OCI-LY7 (cell line): Measurements from ENCODE around the gene ARHGAP40. TPM values are rescaled to one million over a fixed set of nuclear protein-coding genes. Genes with fewer than 3 reads are reported as not detected.

ENCODE experiments used
- BruUV-seq: library from RNA; stranded (reverse); fragments of 400-500 nt; replicated peaks from 2 replicates; lab custom pipeline; 2021; lab: Mats Ljungman, UMichigan
- CTCF ChIA-PET: fragments of 300-600 bp; sonication (Branson Sonifier 250); formaldehyde crosslinking; loops from one replicate; lab custom pipeline; 2022; ENCODE audit warnings: antibody characterized with exemption; ENCODE audit not compliant: unreplicated experiment; lab: Charles Lee
- POLR2A ChIA-PET: fragments of 300-600 bp; sonication (Branson Sonifier 250); formaldehyde crosslinking; loops from one replicate; lab custom pipeline; 2022; ENCODE audit warnings: antibody characterized with exemption; lab: Charles Lee
- DNase-seq: peaks from one replicate; pipeline ENCODE4 v3.0.0-alpha.2; 2015; ENCODE audit warnings: low spot score
- H2AFZ ChIP-seq: fragments of 200-600 bp; sonication (generic), shearing (Covaris generic); 2 replicates; pipeline ENCODE4 v1.6.1; 2014; ENCODE audit warnings: mild to moderate bottlenecking, antibody characterized with exemption, low read length, moderate library complexity
- H3K27ac ChIP-seq: fragments of 200-600 bp; sonication (generic); 2 replicates; pipeline ENCODE4 v1.5.1; 2014; ENCODE audit warnings: mixed run types, low read depth, mild to moderate bottlenecking, moderate library complexity, low read length, inconsistent platforms; ENCODE audit not compliant: poor library complexity, severe bottlenecking
- H3K36me3 ChIP-seq: fragments of 200-600 bp; sonication (generic); 2 replicates; pipeline ENCODE4 v1.6.1; 2014; ENCODE audit warnings: mild to moderate bottlenecking, antibody characterized with exemption, low read length, moderate library complexity, mixed read lengths; ENCODE audit not compliant: insufficient read depth
- H3K4me1 ChIP-seq: fragments of 200-600 bp; sonication (generic); 2 replicates; pipeline ENCODE4 v1.5.1; 2014; ENCODE audit warnings: mild to moderate bottlenecking, low read length; ENCODE audit not compliant: insufficient read depth, poor library complexity, severe bottlenecking
- H3K4me2 ChIP-seq: fragments of 200-600 bp; sonication (generic); 2 replicates; pipeline ENCODE4 v1.6.1; 2014; ENCODE audit warnings: mild to moderate bottlenecking, low read length
- H3K4me3 ChIP-seq: fragments of 200-600 bp; sonication (generic); 2 replicates; pipeline ENCODE4 v1.5.1; 2014; ENCODE audit warnings: mild to moderate bottlenecking, low read depth, low read length; ENCODE audit not compliant: poor library complexity, severe bottlenecking
- H3K79me2 ChIP-seq: fragments of 200-600 bp; sonication (generic); 2 replicates; pipeline ENCODE4 v1.6.1; 2016; ENCODE audit warnings: low read depth, mild to moderate bottlenecking, low read length, moderate library complexity, mixed read lengths; ENCODE audit not compliant: insufficient read depth
- H3K9me2 ChIP-seq: fragments of 200-600 bp; sonication (generic); 2 replicates; pipeline ENCODE4 v1.6.1; 2016; ENCODE audit warnings: mild to moderate bottlenecking, low read length, mixed read lengths; ENCODE audit not compliant: insufficient read depth
- H3K9me3 ChIP-seq: fragments of 200-600 bp; sonication (generic); 2 replicates; pipeline ENCODE4 v1.6.1; 2014; ENCODE audit warnings: mild to moderate bottlenecking, mixed run types, low read length, mixed read lengths
- H4K20me1 ChIP-seq: fragments of 200-600 bp; sonication (generic); 2 replicates; pipeline ENCODE4 v1.6.1; 2014; ENCODE audit warnings: mild to moderate bottlenecking, antibody characterized with exemption, low read length, moderate library complexity, mixed read lengths; ENCODE audit not compliant: insufficient read depth
- EZH2phosphoT487 ChIP-seq: fragments of 200-600 bp; sonication (generic); IDR thresholded peaks from 2 replicates; pipeline ENCODE4 v1.6.1; 2018; ENCODE audit warnings: low read depth, borderline replicate concordance, mild to moderate bottlenecking, mixed run types, antibody characterized with exemption, low read length, moderate library complexity, mixed read lengths
- intact Hi-C: fragments of 100-400 bp; cut with micrococcal nuclease; formaldehyde crosslinking; loops from one replicate; pipeline ENCODE4 v1.10.0; 2022; ENCODE audit not compliant: unreplicated experiment
- total RNA-seq, 2 experiments: library from RNA; depleted of rRNA in 1 of 2; stranded (reverse); fragments of >200 nt in 1 of 2; shearing (Covaris generic) in 1 of 2; gene quantifications; 2 replicates each; pipeline ENCODE4 v1.2.3, GENCODE V29; 2014 to 2022
- TF ChIP-seq, protein P1 (sequence below): fragments of 200-600 bp; sonication (generic); conservative IDR thresholded peaks from 2 replicates; pipeline ENCODE4 v1.5.1; 2014; ENCODE audit warnings: mild to moderate bottlenecking, antibody characterized with exemption, low read length, moderate library complexity, mixed read lengths

Gene ARHGAP40
- total RNA-seq, 2 experiments from 2014 or later: not detected

DNA sequence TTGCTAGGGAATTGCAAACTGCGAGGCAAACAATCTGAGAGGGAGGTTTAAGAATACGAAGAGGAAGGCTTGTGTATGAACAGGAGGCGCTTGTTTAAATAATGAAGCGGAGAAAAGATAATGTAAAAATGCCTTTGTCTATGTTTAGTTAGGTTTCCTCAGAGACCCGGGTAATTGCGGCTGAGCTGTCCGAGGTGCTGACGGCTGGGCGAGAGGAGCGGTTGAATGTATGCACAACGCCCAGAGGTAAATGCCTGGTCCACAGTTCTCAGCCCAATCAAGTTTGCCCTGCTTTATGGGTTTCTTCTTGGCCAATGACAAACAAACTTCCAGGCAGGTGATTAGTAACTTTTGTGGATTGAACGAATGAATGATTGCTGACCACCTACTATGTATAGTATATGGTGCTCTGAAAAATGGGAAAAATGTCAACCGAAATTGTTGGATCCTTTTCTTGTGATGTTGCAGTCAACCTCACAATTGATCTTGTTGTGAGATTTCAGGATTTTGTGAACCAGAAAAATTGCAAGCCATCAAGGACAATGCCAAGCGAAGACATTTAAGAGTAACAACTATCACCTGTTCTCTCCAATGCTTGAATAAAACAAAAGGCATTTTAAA lies 84.4 kb downstream of the ARHGAP40 start:
- intact Hi-C loops: no loop called here
- POLR2A ChIA-PET: interaction anchor here (1.1 kb wide), 1 partner anchor 9 kb away, joined by 3 read pairs; no protein-coding TSS in a partner anchor

DNA sequence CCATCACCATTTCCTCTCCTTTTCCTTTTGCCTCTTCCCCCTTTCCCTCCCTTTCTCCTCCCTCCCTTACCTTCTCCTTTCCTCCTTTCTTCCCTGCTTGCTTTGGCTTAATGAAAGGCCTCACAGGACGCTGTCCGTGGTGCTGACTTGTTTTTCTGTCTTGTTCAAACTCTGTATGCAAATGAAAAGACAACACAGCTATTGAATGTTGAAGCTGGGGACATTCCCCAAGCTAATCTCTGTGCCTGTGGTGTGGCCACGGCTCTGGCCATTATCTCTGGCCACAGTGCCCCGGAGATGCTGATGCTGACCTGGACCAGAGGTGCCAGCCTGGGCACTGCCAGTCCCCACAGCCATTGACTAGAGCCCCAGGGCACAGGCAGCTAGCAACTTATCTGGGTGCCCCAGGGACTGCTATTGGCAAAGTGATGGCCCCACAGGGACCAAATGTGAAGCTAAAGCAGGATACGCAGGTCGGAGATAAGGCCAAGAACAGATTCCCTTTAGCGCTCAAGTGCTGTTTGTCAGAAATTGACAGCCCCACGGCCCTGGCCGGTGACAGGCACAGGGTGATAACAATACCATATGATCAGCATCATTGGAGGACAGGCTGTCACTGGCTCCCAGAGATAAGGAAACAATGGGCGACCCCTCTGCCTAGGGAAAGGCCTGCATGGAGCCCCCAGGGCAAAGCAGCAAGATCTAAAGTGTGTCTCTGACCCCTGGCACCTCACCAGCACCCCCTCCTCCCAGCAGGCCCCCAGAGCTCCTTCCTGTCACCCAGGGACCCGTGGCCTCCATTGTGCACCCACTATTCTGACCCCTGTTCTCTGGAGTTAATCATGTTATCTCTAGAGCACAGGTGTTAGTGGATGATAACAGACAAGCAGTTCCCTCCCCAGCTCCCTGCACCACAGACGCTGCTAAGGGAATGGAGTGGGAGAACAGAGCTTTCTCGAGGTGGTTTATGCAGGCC lies 91.1 kb downstream of the ARHGAP40 start:
- H3K4me1 ChIP-seq: no peaks in the 10 kb centered on the region
- ChIA-PET POLR2A (no interaction called here), CTCF (no interaction called here)
- no peak overlapping the region for H2AFZ ChIP-seq
- no peak for TF ChIP-seq EZH2phosphoT487
- TF ChIP-seq, protein P1, sequence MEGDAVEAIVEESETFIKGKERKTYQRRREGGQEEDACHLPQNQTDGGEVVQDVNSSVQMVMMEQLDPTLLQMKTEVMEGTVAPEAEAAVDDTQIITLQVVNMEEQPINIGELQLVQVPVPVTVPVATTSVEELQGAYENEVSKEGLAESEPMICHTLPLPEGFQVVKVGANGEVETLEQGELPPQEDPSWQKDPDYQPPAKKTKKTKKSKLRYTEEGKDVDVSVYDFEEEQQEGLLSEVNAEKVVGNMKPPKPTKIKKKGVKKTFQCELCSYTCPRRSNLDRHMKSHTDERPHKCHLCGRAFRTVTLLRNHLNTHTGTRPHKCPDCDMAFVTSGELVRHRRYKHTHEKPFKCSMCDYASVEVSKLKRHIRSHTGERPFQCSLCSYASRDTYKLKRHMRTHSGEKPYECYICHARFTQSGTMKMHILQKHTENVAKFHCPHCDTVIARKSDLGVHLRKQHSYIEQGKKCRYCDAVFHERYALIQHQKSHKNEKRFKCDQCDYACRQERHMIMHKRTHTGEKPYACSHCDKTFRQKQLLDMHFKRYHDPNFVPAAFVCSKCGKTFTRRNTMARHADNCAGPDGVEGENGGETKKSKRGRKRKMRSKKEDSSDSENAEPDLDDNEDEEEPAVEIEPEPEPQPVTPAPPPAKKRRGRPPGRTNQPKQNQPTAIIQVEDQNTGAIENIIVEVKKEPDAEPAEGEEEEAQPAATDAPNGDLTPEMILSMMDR: no peak
- peak; percentile 60 for DNase-seq
- H3K9me2 ChIP-seq: no peaks in the 10 kb centered on the region
- BruUV-seq: no TSS peak
- H3K4me2 ChIP-seq: no peak overlapping the region
- no peaks in the 10 kb centered on the region for H4K20me1 ChIP-seq
- H3K27ac ChIP-seq: no peak overlapping the region
- intact Hi-C loops: no loop called here
- no peak overlapping the region for H3K4me3 ChIP-seq
- no peaks in the 10 kb centered on the region for H3K79me2 ChIP-seq
- H3K9me3 ChIP-seq: no peaks in the 10 kb centered on the region
- no peaks in the 10 kb centered on the region for H3K36me3 ChIP-seq

More for the DNA sequence above, 84.4 kb downstream of the ARHGAP40 start:
- no peaks in the 10 kb centered on the region for H4K20me1 ChIP-seq
- no peak overlapping the region for H3K4me2 ChIP-seq
- H3K4me3 ChIP-seq: no peak overlapping the region
- H3K36me3 ChIP-seq: no peaks in the 10 kb centered on the region
- CTCF ChIA-PET: no interaction called here
- H3K9me3 ChIP-seq: no peaks in the 10 kb centered on the region
- no peak overlapping the region for H2AFZ ChIP-seq
- H3K9me2 ChIP-seq: no peaks in the 10 kb centered on the region
- BruUV-seq: no TSS peak
- no peaks in the 10 kb centered on the region for H3K4me1 ChIP-seq
- peak; percentile 33 for DNase-seq
- H3K27ac ChIP-seq: no peak overlapping the region
- no peaks in the 10 kb centered on the region for H3K79me2 ChIP-seq
- TF ChIP-seq EZH2phosphoT487: no peak
- TF ChIP-seq, protein P1: no peak
